Ascending aorta (tissue), 2 donors: Measurements from ENCODE around the gene TMEM63C. TPM values are rescaled to one million over a fixed set of nuclear protein-coding genes. Genes with fewer than 3 reads are reported as not detected.

Experiments
- DNase-seq, 2 donors: peaks; one replicate each; pipeline ENCODE4 v3.0.0-alpha.2; 2019; ENCODE audit warnings: low spot score in 2 of 2
- H3K27ac ChIP-seq, 2 donors: fragments of 200-600 bp; sonication (generic); one replicate each; pipeline ENCODE4 v1.5.1; 2016 to 2017; ENCODE audit warnings: mild to moderate bottlenecking in 1 of 2
- H3K27me3 ChIP-seq: fragments of 200-600 bp; sonication (generic); one replicate; pipeline ENCODE4 v1.5.1; 2017
- H3K36me3 ChIP-seq, 2 donors: fragments of 200-600 bp; sonication (generic); one replicate each; pipeline ENCODE4 v1.5.1; 2016
- H3K4me1 ChIP-seq, 2 donors: fragments of 200-600 bp; sonication (generic); one replicate each; pipeline ENCODE4 v1.5.1; 2016 to 2017; ENCODE audit warnings: mild to moderate bottlenecking in 1 of 2
- H3K4me3 ChIP-seq, 2 donors: fragments of 200-600 bp; sonication (generic); one replicate each; pipeline ENCODE4 v1.5.1; 2016 to 2017; ENCODE audit warnings: mild to moderate bottlenecking in 1 of 2
- H3K9me3 ChIP-seq, 2 donors: fragments of 200-600 bp; sonication (generic); one replicate each; pipeline ENCODE4 v1.5.1; 2016
- intact Hi-C: fragments of 100-400 bp; cut with DNase I; formaldehyde crosslinking; loops from one replicate; pipeline ENCODE4 v1.15.1; 2023
- total RNA-seq: library from RNA; depleted of rRNA; stranded (reverse); fragments of >200 nt; gene quantifications from one replicate; pipeline ENCODE4 v1.1.0, GENCODE V29; 2016
- TF ChIP-seq, protein P1 (sequence below), 3 experiments: fragments of 200-600 bp in 2 of 3; fragments of 450-650 bp in 1 of 3; sonication (generic) in 2 of 3; IDR thresholded peaks; one replicate each; pipeline ENCODE4 v1.5.1; 2016 to 2019; ENCODE audit warnings: antibody characterized with exemption in 3 of 3, mild to moderate bottlenecking in 1 of 3, moderate library complexity in 1 of 3

The TMEM63C gene
- total RNA-seq, 1 donor from 2014 or later = 0.11 TPM

GRCh38 chr14:77200406-77200985, 18.9 kb downstream of the TMEM63C start:
- H3K36me3 ChIP-seq = no peaks in the 10 kb centered on the region
- no peaks in the 10 kb centered on the region for H3K9me3 ChIP-seq
- intact Hi-C loops = no loop called here
- H3K27ac ChIP-seq = no peak overlapping the region
- peaks cover 4% of the 10 kb centered on the region for H3K27me3 ChIP-seq
- H3K4me1 ChIP-seq = no peaks in the 10 kb centered on the region
- DNase-seq = no peak
- H3K4me3 ChIP-seq = no peak overlapping the region
- TF ChIP-seq, protein P1, sequence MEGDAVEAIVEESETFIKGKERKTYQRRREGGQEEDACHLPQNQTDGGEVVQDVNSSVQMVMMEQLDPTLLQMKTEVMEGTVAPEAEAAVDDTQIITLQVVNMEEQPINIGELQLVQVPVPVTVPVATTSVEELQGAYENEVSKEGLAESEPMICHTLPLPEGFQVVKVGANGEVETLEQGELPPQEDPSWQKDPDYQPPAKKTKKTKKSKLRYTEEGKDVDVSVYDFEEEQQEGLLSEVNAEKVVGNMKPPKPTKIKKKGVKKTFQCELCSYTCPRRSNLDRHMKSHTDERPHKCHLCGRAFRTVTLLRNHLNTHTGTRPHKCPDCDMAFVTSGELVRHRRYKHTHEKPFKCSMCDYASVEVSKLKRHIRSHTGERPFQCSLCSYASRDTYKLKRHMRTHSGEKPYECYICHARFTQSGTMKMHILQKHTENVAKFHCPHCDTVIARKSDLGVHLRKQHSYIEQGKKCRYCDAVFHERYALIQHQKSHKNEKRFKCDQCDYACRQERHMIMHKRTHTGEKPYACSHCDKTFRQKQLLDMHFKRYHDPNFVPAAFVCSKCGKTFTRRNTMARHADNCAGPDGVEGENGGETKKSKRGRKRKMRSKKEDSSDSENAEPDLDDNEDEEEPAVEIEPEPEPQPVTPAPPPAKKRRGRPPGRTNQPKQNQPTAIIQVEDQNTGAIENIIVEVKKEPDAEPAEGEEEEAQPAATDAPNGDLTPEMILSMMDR (IDR thresholded peaks at IDR 0.05) = no peak

DNA sequence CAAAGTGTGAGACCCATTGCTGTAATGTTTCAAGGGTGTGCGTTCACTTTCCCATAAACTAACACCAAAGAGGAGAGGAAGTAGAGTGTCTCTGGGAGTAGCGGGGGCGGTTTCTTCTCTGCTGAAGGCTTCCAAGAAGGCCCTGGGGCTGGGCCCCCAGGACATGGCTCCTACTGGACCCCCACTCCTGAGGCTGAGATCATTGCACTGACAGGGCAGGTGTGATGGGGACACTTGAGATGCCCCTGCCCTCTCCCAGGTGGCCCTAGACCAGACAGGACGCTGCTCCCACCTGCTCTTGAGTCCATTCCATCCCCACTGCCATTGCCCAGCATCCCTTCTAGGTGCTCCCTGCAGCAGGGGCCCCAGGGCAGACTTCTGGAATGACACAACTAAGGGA, 20.1 kb downstream of the TMEM63C start:
- Histone ChIP-seq H3K27ac (no peak overlapping the region), H3K27me3 (peaks cover 4% of the 10 kb centered on the region), H3K4me3 (no peak overlapping the region), H3K9me3 (no peaks in the 10 kb centered on the region), H3K4me1 (no peaks in the 10 kb centered on the region), H3K36me3 (no peaks in the 10 kb centered on the region)
- intact Hi-C loops = no loop called here
- TF ChIP-seq, protein P1 (IDR thresholded peaks at IDR 0.05) = no peak
- no peak for DNase-seq

- intact Hi-C loops = no loop called here
- peaks cover 4% of the 10 kb centered on the region for H3K27me3 ChIP-seq
- no peaks in the 10 kb centered on the region for H3K4me1 ChIP-seq
These were observed 22.2 kb downstream of the TMEM63C start for GRCh38 chr14:77203611-77204458.

DNA sequence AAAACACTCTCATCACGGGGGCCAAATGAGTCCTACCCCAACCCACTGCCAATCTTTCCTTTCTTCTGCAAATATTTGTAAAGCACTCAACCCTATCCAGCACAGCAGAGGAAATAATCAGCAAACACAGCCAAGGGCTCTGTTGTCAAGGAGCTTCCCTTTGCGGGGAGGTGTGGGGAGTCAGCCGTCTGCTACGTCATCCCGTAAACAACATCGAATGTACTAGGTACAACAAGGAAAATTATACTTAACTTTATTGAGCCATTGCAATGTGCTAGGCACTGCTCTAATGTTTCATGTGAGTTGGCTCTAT, 22.8 kb downstream of the TMEM63C start:
- TF ChIP-seq, protein P1 (IDR thresholded peaks at IDR 0.05) = no peak
- H3K4me3 ChIP-seq = no peak overlapping the region
- no peaks in the 10 kb centered on the region for H3K36me3 ChIP-seq
- H3K4me1 ChIP-seq = no peaks in the 10 kb centered on the region
- intact Hi-C loops = no loop called here
- DNase-seq = no peak
- peaks cover 4% of the 10 kb centered on the region for H3K27me3 ChIP-seq
- no peaks in the 10 kb centered on the region for H3K9me3 ChIP-seq
- H3K27ac ChIP-seq = no peak overlapping the region

More at GRCh38 chr14:77203611-77204458, 22.2 kb downstream of the TMEM63C start:
- TF ChIP-seq, protein P1 (IDR thresholded peaks at IDR 0.05) = no peak
- no peak overlapping the region for H3K27ac ChIP-seq
- H3K4me3 ChIP-seq = no peak overlapping the region
- H3K9me3 ChIP-seq = no peaks in the 10 kb centered on the region
- no peaks in the 10 kb centered on the region for H3K36me3 ChIP-seq
- no peak for DNase-seq

GRCh38 chr14:77204907-77205306, 23.3 kb downstream of the TMEM63C start:
- Histone ChIP-seq H3K9me3 (no peaks in the 10 kb centered on the region), H3K4me3 (no peak overlapping the region), H3K4me1 (no peaks in the 10 kb centered on the region), H3K27me3 (peaks cover 4% of the 10 kb centered on the region), H3K27ac (no peak overlapping the region), H3K36me3 (no peaks in the 10 kb centered on the region)
- DNase-seq = no peak
- TF ChIP-seq, protein P1 (IDR thresholded peaks at IDR 0.05) = no peak
- intact Hi-C loops = no loop called here
